MCF 10A (cell line): Measurements from ENCODE around the gene DLD. TPM values are rescaled to one million over a fixed set of nuclear protein-coding genes. Genes with fewer than 3 reads are reported as not detected.
A peak's percentile ranks its signal among the peaks of the same experiment; 100 is the strongest.

Experiments
- BruUV-seq: library from RNA; stranded (reverse); fragments of 400-500 nt; replicated peaks from 2 replicates; lab custom pipeline; 2021; lab: Mats Ljungman, UMichigan
- CTCF ChIA-PET: fragments of 300-600 bp; sonication (Branson Sonifier 250); formaldehyde crosslinking; extraction: SDS; loops from one replicate; lab custom pipeline; 2021; ENCODE audit warnings: antibody characterized with exemption, inconsistent platforms; lab: Yijun Ruan, JAX
- POLR2A ChIA-PET: fragments of 300-600, 350-650 bp; sonication (Branson Sonifier 250); formaldehyde crosslinking; extraction: SDS; loops from one replicate; lab custom pipeline; 2020; ENCODE audit warnings: antibody characterized with exemption, inconsistent platforms; lab: Yijun Ruan, JAX
- DNase-seq: peaks from one replicate; pipeline ENCODE4 v3.0.0-alpha.2; 2018; ENCODE audit not compliant: unreplicated experiment
- H3K27ac Mint-ChIP-seq: one replicate; pipeline ENCODE4 v1.8.0; 2022; ENCODE audit warnings: mild to moderate bottlenecking, low read depth, mixed read lengths; ENCODE audit not compliant: unreplicated experiment
- H3K27me3 Mint-ChIP-seq: one replicate; pipeline ENCODE4 v1.8.0; 2022; ENCODE audit warnings: mixed read lengths; ENCODE audit not compliant: insufficient read depth, unreplicated experiment
- H3K36me3 Mint-ChIP-seq: one replicate; pipeline ENCODE4 v1.8.0; 2022; ENCODE audit warnings: mild to moderate bottlenecking, moderate library complexity, mixed read lengths; ENCODE audit not compliant: insufficient read depth, unreplicated experiment
- H3K4me1 Mint-ChIP-seq: one replicate; pipeline ENCODE4 v1.8.0; 2022; ENCODE audit warnings: mixed read lengths; ENCODE audit not compliant: insufficient read depth, unreplicated experiment
- H3K4me3 Mint-ChIP-seq: one replicate; pipeline ENCODE4 v1.8.0; 2022; ENCODE audit warnings: mild to moderate bottlenecking, moderate library complexity, mixed read lengths; ENCODE audit not compliant: unreplicated experiment
- H3K9me3 Mint-ChIP-seq: one replicate; pipeline ENCODE4 v1.8.0; 2022; ENCODE audit warnings: mixed read lengths; ENCODE audit not compliant: unreplicated experiment
- intact Hi-C: fragments of 100-400 bp; cut with micrococcal nuclease; formaldehyde crosslinking; loops from 2 replicates; pipeline ENCODE4 v1.14.1; 2022
- total RNA-seq: library from RNA; stranded (reverse); gene quantifications from 2 replicates; pipeline ENCODE4 v1.2.3, GENCODE V29; 2022
- TF ChIP-seq, protein P1 (sequence below): fragments of 200-600 bp; IDR thresholded peaks from one replicate; pipeline ENCODE4 v1.8.0; 2022; ENCODE audit warnings: antibody characterized with exemption, mild to moderate bottlenecking; ENCODE audit not compliant: unreplicated experiment

The DLD gene
- total RNA-seq, 1 experiment from 2014 or later = 83.0 TPM

DNA sequence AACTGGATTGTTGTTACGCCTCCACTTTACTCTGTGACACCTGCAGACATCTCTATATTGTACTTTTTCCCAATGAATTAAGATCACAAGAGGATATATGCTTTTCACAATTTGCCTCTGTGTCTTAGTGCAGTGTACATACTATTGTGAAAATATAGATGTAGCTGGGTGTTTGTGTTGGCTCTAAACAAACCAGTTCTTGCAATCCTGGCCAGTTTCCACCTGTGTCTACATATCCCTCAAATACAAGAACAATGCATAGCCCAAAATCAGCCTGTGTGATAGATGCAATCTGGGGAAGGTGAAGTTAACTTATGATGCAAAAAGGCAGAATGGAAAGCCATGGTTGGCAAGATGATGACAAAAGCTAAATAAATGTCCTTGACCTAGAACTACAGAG, 36.5 kb upstream of the DLD start:
- peaks cover 44% of the 10 kb centered on the region for H3K4me1 Mint-ChIP-seq
- POLR2A ChIA-PET = no interaction called here

DNA sequence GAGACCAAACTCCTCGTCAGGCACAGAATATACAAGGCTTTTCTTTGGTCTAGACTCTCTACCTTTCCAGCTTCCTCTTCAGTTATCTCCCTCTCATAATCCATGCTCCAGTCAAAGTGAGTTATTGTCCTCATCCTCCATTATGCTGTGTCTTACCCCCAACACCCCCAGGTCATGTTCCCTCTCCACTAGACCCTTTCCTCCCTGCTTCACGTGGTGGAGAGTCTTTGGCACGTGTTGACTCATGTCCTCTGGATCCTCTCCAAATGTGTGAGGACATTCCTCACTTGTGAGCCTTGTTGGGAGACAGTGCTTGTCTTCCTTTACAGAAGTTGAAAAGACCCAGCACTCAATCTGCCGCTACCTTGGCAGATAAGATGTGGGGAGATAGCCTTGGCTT, 36.0 kb upstream of the DLD start:
- Mint-ChIP-seq H3K36me3 (peaks cover 7% of the 10 kb centered on the region), H3K27ac (peak overlapping the region; percentile 40), H3K4me1 (peaks cover 47% of the 10 kb centered on the region), H3K9me3 (no peaks in the 10 kb centered on the region), H3K4me3 (no peak overlapping the region), H3K27me3 (no peaks in the 10 kb centered on the region)
- intact Hi-C loops = no loop called here
- no TSS peak for BruUV-seq
- CTCF ChIA-PET = interaction anchor here (1.3 kb wide), 1 partner anchor 112 kb away, joined by 4 read pairs; no protein-coding TSS in a partner anchor
- DNase-seq = peak; percentile 82
- TF ChIP-seq, protein P1, sequence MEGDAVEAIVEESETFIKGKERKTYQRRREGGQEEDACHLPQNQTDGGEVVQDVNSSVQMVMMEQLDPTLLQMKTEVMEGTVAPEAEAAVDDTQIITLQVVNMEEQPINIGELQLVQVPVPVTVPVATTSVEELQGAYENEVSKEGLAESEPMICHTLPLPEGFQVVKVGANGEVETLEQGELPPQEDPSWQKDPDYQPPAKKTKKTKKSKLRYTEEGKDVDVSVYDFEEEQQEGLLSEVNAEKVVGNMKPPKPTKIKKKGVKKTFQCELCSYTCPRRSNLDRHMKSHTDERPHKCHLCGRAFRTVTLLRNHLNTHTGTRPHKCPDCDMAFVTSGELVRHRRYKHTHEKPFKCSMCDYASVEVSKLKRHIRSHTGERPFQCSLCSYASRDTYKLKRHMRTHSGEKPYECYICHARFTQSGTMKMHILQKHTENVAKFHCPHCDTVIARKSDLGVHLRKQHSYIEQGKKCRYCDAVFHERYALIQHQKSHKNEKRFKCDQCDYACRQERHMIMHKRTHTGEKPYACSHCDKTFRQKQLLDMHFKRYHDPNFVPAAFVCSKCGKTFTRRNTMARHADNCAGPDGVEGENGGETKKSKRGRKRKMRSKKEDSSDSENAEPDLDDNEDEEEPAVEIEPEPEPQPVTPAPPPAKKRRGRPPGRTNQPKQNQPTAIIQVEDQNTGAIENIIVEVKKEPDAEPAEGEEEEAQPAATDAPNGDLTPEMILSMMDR = no peak
- POLR2A ChIA-PET = interaction anchor here (0.7 kb wide), 1 partner anchor 112 kb away, joined by 3 read pairs; no protein-coding TSS in a partner anchor

More for the DNA sequence above, 36.5 kb upstream of the DLD start:
- H3K36me3 Mint-ChIP-seq = peaks cover 7% of the 10 kb centered on the region
- no peak overlapping the region for H3K4me3 Mint-ChIP-seq
- TF ChIP-seq, protein P1 = no peak
- peak; percentile 79 for DNase-seq
- CTCF ChIA-PET = interaction anchor here (1.3 kb wide), 1 partner anchor 112 kb away, joined by 4 read pairs; no protein-coding TSS in a partner anchor
- BruUV-seq = no TSS peak
- peak overlapping the region; percentile 40 for H3K27ac Mint-ChIP-seq
- intact Hi-C loops = no loop called here
- no peaks in the 10 kb centered on the region for H3K27me3 Mint-ChIP-seq
- no peaks in the 10 kb centered on the region for H3K9me3 Mint-ChIP-seq

GRCh38 chr7:107856806-107857540, 34.0 kb upstream of the DLD start:
- ChIA-PET POLR2A (interaction anchor here (2.0 kb wide), 1 partner anchor 114 kb away, joined by 7 read pairs; no protein-coding TSS in a partner anchor), CTCF (interaction anchor here (0.6 to 1.8 kb wide), 7 partner anchors 11 to 1410 kb away, joined by 3 to 7 read pairs (median 4); no protein-coding TSS in a partner anchor)
- DNase-seq = peak; percentile 14
- H3K36me3 Mint-ChIP-seq = peaks cover 7% of the 10 kb centered on the region
- peak overlapping the region; percentile 27 for H3K27ac Mint-ChIP-seq
- intact Hi-C loops = no loop called here
- TF ChIP-seq, protein P1 = no peak
- peaks cover 56% of the 10 kb centered on the region for H3K4me1 Mint-ChIP-seq
- no peaks in the 10 kb centered on the region for H3K27me3 Mint-ChIP-seq
- no peaks in the 10 kb centered on the region for H3K9me3 Mint-ChIP-seq
- no peak overlapping the region for H3K4me3 Mint-ChIP-seq
- BruUV-seq = no TSS peak

DNA sequence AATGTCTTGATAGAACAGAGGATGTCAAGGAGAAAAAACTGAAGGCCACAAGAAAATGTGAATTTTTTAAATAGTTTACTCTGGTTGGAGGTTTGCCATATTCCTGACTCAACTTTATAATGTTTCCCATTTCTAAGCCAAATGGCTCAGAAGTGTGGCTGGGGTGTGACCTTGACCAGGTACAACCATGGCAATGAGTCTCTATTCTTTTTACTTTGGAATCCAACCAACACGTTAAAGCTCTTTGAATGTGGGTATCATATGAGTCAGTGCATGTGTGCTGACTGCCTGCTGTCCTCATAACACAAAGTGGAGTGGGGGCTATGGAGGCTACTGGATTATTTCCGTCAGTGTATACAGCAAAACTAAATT, 33.5 kb upstream of the DLD start:
- ChIA-PET CTCF (interaction anchor here (1.2 to 1.8 kb wide), 4 partner anchors 11 to 114 kb away, joined by 3 to 7 read pairs (median 4); no protein-coding TSS in a partner anchor), POLR2A (interaction anchor here (2.0 kb wide), 1 partner anchor 115 kb away, joined by 7 read pairs; no protein-coding TSS in a partner anchor)
- Mint-ChIP-seq H3K4me1 (peaks cover 56% of the 10 kb centered on the region), H3K27me3 (no peaks in the 10 kb centered on the region), H3K4me3 (no peak overlapping the region), H3K27ac (peak overlapping the region; percentile 27), H3K9me3 (no peaks in the 10 kb centered on the region), H3K36me3 (peaks cover 7% of the 10 kb centered on the region)
- intact Hi-C loops = no loop called here
- no TSS peak for BruUV-seq
- TF ChIP-seq, protein P1 = no peak
- DNase-seq = peak; percentile 63
